HG02642 (cell line): ENCODE data around the gene SCN8A.
A peak's percentile ranks its signal among the peaks of the same experiment; 100 is the strongest.
"Not testable (repeated sequence)": the region's sequence is repeated elsewhere in the genome, so short reads cannot be mapped to it uniquely, and the experiment has no call there.

Experiments
- ATAC-seq: cut with Tn5 transposase; IDR thresholded peaks from one replicate; pipeline ENCODE4 v1.9.1; 2021; ENCODE audit warnings: mild to moderate bottlenecking; ENCODE audit not compliant: unreplicated experiment, poor library complexity

SCN8A gene

GRCh38 chr12:51591016-51591901 lies at the start of gene SCN8A:
SCN8A (plus strand) TSS chr12:51591233; CDS start chr12:51662818, 71,585 bp downstream.
- peak; percentile 39 for ATAC-seq

- no peak for ATAC-seq
Observed at GRCh38 chr12:51546097-51546496, 44.9 kb upstream of the SCN8A start.

- ATAC-seq, result no peak
Observed at GRCh38 chr12:51547606-51548005, 43.4 kb upstream of the SCN8A start.

DNA sequence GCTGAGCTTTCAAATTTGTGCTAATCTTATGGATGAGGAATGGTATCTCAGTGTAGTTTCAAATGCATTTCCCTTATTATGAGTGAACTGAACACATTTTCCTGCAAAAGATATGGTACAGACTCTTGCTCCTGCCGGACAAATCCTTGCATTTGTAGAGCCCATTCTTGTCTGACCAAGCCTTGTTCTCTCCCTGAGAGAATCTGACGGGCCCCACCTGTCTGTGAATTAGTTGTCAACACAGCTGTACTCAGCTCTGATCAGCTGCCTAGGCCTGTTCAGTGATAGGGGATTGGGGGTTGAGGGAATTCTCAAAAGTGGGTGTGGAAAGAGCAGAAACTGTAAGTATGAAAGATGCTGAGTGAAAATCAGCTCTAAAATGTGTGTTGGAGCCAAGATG lies 42.8 kb upstream of the SCN8A start:
- no peak for ATAC-seq

- ATAC-seq, result no peak
Observed at GRCh38 chr12:51549637-51550036, 41.4 kb upstream of the SCN8A start.

- ATAC-seq, result not testable (repeated sequence)
Observed at GRCh38 chr12:51568271-51569032, 22.6 kb upstream of the SCN8A start.

- no peak for ATAC-seq
Observed at GRCh38 chr12:51579321-51579850, 11.6 kb upstream of the SCN8A start.

DNA sequence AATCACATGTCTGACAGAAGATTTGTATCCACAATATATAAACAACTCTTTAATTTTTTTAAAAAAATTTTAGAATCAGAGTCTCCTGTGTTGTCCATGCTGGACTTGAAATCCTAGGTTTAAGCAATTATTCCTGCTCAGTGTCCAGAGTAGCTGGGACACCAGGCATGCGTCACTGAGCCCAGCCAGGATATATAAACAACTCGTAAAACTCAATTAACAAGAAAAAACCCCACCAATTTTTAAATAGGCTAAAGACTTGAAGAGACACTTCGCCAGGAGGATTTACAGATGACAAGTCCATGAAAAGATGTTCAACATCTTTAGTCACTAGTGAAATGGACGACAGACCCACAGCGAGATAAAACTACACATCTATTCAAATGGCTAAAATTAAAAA lies 2.0 kb upstream of the SCN8A start:
- no peak for ATAC-seq

- no peak for ATAC-seq
Observed at GRCh38 chr12:51589557-51590176, 1.4 kb upstream of the SCN8A start.

GRCh38 chr12:51590347-51591015 lies 552 bp upstream of the SCN8A start:
- peak; percentile 78 for ATAC-seq

GRCh38 chr12:51592034-51592705 lies 1.1 kb downstream of the SCN8A start:
- no peak for ATAC-seq

- no peak for ATAC-seq
Observed at GRCh38 chr12:51593021-51593420, 2.0 kb downstream of the SCN8A start.

DNA sequence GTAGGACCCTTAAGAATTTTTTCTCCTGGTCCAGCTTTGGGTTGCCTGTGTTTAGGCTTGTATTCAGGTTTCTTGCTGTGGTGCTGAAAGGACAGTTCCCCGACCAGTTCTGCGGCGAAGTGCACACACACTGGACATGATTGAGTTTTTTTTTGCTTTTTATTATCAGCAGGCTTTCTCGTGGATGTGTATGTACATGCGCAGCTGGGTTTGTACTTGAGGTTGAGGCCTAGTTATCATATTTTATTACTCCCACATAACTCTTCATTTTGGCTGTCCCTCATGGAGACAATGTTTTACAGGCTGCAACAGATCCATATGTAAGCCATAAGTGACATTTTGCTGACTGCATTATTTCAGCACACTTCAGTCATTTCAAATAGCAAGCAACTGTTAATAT lies 2.5 kb downstream of the SCN8A start:
- ATAC-seq, result no peak

DNA sequence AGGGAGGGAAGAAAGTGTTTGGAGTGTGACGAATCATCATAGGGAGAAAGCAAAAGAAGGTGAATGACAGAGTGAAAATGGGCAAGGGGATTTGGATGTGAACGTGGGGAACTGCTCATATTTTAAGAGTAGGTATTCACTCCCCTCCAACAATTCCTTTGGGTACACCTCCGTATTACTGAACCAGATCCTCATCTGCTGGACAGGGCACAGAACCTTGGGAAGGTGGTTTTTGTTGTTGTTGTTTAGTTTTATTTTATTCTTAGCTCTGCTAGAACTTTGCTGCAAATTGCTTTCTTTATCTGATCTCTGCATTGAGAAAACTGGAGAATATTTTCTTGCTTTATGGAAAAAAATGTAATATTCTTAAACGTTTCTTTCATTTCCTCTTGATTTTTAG lies 7.1 kb downstream of the SCN8A start:
- ATAC-seq, result no peak

GRCh38 chr12:51600721-51601120 lies 9.7 kb downstream of the SCN8A start:
- ATAC-seq, result no peak

- ATAC-seq, result no peak
Observed at GRCh38 chr12:51601241-51601640, 10.2 kb downstream of the SCN8A start.

DNA sequence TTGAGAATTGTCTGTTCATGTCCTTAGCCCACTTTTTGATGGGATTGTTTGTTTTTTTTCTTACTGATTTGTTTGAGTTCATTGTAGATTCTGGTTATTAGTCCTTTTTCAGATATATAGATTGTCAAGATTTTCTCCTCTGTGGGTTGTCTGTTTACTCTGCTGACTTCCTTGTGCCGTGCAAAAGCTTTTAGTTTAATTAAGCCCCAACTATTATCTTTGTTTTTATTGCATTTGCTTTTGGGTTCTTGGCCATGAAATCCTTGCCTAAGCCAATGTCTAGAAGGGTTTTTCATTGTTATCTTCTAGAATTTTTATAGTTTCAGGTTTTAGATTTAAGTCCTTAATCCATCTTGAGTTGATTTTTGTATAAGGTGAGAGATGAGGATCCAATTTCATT lies 14.9 kb downstream of the SCN8A start:
- not testable (repeated sequence) for ATAC-seq

- ATAC-seq, result not testable (repeated sequence)
Observed at GRCh38 chr12:51607197-51607596, 16.2 kb downstream of the SCN8A start.

- ATAC-seq, result no peak
Observed at GRCh38 chr12:51620448-51620847, 29.4 kb downstream of the SCN8A start.
